ENCODE results near the gene MARS1. TPM values are rescaled to one million over a fixed set of nuclear protein-coding genes. Genes with fewer than 3 reads are reported as not detected.
A peak's percentile ranks its signal among the peaks of the same experiment; 100 is the strongest.
"Not testable (repeated sequence)": the region's sequence is repeated elsewhere in the genome, so short reads cannot be mapped to it uniquely, and the experiment has no call there.

The MARS1 gene
- 282 and 304 TPM in 2 replicates for total RNA-seq (2014; rRNA removed; shearing (Covaris generic))
- polyA plus RNA-seq (2015; cell fraction: cytosol; rRNA removed), result 220 and 238 TPM in 2 replicates
- 797 and 806 TPM in 2 replicates for polyA plus RNA-seq (2015; cell fraction: nucleus; rRNA removed)

GRCh38 chr12:57487597-57488401 is at the start of gene MARS1:
TSS of gene MARS1 (plus strand) at chr12:57488068. CDS start at chr12:57488091, 23 bp downstream.
- peak; percentile 97 for DNase-seq (ENCODE audit: low read depth)

- DNase-seq (ENCODE audit: low read depth), result no peak
These were observed 49.5 kb upstream of the MARS1 start for GRCh38 chr12:57438400-57438799.

GRCh38 chr12:57439762-57440266 is 48.1 kb upstream of the MARS1 start:
- no peak for DNase-seq (ENCODE audit: low read depth)

GRCh38 chr12:57441393-57441792 is 46.5 kb upstream of the MARS1 start:
- not testable (repeated sequence) for DNase-seq (ENCODE audit: low read depth)

GRCh38 chr12:57441846-57442427 is 45.9 kb upstream of the MARS1 start:
- DNase-seq (ENCODE audit: low read depth), result no peak

- not testable (repeated sequence) for DNase-seq (ENCODE audit: low read depth)
These were observed 43.5 kb upstream of the MARS1 start for GRCh38 chr12:57444337-57444736.

GRCh38 chr12:57444744-57445143 is 43.1 kb upstream of the MARS1 start:
- no peak for DNase-seq (ENCODE audit: low read depth)

GRCh38 chr12:57446292-57446960 is 41.4 kb upstream of the MARS1 start:
- DNase-seq (ENCODE audit: low read depth), result no peak

GRCh38 chr12:57448669-57449068 is 39.2 kb upstream of the MARS1 start:
- DNase-seq (ENCODE audit: low read depth), result no peak

GRCh38 chr12:57449375-57449774 is 38.5 kb upstream of the MARS1 start:
- no peak for DNase-seq (ENCODE audit: low read depth)

GRCh38 chr12:57450057-57450456 is 37.8 kb upstream of the MARS1 start:
- no peak for DNase-seq (ENCODE audit: low read depth)

- no peak for DNase-seq (ENCODE audit: low read depth)
These were observed 36.6 kb upstream of the MARS1 start for GRCh38 chr12:57451233-57451778.

- peak; percentile 84 for DNase-seq (ENCODE audit: low read depth)
These were observed 35.5 kb upstream of the MARS1 start for GRCh38 chr12:57452181-57452936.

GRCh38 chr12:57452937-57453509 is 34.8 kb upstream of the MARS1 start:
- DNase-seq (ENCODE audit: low read depth), result peak; percentile 70

- no peak for DNase-seq (ENCODE audit: low read depth)
These were observed 33.7 kb upstream of the MARS1 start for GRCh38 chr12:57454213-57454565.

GRCh38 chr12:57454566-57455373 is 33.1 kb upstream of the MARS1 start, which contains the start of gene INHBE:
TSS of gene INHBE (plus strand) at chr12:57455307. CDS start at chr12:57455537, 230 bp downstream.
- peak; percentile 45 for DNase-seq (ENCODE audit: low read depth)

GRCh38 chr12:57455374-57456144 is 32.3 kb upstream of the MARS1 start:
- no peak for DNase-seq (ENCODE audit: low read depth)

GRCh38 chr12:57456145-57456700 is 31.6 kb upstream of the MARS1 start:
- DNase-seq (ENCODE audit: low read depth), result peak; percentile 61
